ENCODE results near the gene C1QTNF1.

Gene C1QTNF1

GRCh38 chr17:79023886-79024771 lies at the start of gene C1QTNF1:
TSS of gene C1QTNF1 (plus strand) at chr17:79024169. CDS start at chr17:79043969, 19,800 bp downstream.
- DNase-seq (ENCODE audit: low read depth, low spot score), result no peak

- DNase-seq (ENCODE audit: low read depth, low spot score), result no peak
Observed at GRCh38 chr17:78974635-78975591, 49.1 kb upstream of the C1QTNF1 start.

- no peak for DNase-seq (ENCODE audit: low read depth, low spot score)
Observed at GRCh38 chr17:78976907-78977680, 46.9 kb upstream of the C1QTNF1 start.

GRCh38 chr17:78977681-78977943 lies 46.4 kb upstream of the C1QTNF1 start:
- DNase-seq (ENCODE audit: low read depth, low spot score), result no peak

GRCh38 chr17:78977997-78978973 lies 45.7 kb upstream of the C1QTNF1 start:
- no peak for DNase-seq (ENCODE audit: low read depth, low spot score)

- no peak for DNase-seq (ENCODE audit: low read depth, low spot score)
Observed at GRCh38 chr17:78979780-78980623, 44.0 kb upstream of the C1QTNF1 start, which contains the start of gene LGALS3BP. TSS of gene LGALS3BP (minus strand) at chr17:78979923. CDS start at chr17:78977191, 2,732 bp downstream.

- no peak for DNase-seq (ENCODE audit: low read depth, low spot score)
Observed at GRCh38 chr17:78980624-78980972, 43.4 kb upstream of the C1QTNF1 start.

- no peak for DNase-seq (ENCODE audit: low read depth, low spot score)
Observed at GRCh38 chr17:78981010-78981888, 42.7 kb upstream of the C1QTNF1 start.

- no peak for DNase-seq (ENCODE audit: low read depth, low spot score)
Observed at GRCh38 chr17:78985395-78985794, 38.6 kb upstream of the C1QTNF1 start.

- no peak for DNase-seq (ENCODE audit: low read depth, low spot score)
Observed at GRCh38 chr17:78986048-78986648, 37.8 kb upstream of the C1QTNF1 start.

- DNase-seq (ENCODE audit: low read depth, low spot score), result no peak
Observed at GRCh38 chr17:78986649-78987328, 37.2 kb upstream of the C1QTNF1 start.

- no peak for DNase-seq (ENCODE audit: low read depth, low spot score)
Observed at GRCh38 chr17:78988152-78988551, 35.8 kb upstream of the C1QTNF1 start.

- DNase-seq (ENCODE audit: low read depth, low spot score), result no peak
Observed at GRCh38 chr17:78990349-78991016, 33.5 kb upstream of the C1QTNF1 start.

- DNase-seq (ENCODE audit: low read depth, low spot score), result no peak
Observed at GRCh38 chr17:78991017-78991738, 32.8 kb upstream of the C1QTNF1 start.

- DNase-seq (ENCODE audit: low read depth, low spot score), result no peak
Observed at GRCh38 chr17:78991906-78992532, 31.9 kb upstream of the C1QTNF1 start.
